ENCODE measurements around the gene OLFML1.

Gene OLFML1

GRCh38 chr11:7485186-7486097 lies at the start of gene OLFML1:
TSS of gene OLFML1 (plus strand) at chr11:7485506. CDS start at chr11:7485876, 370 bp downstream.
- TF ChIP-seq PATZ1 (CRISPR knock-in tag; IDR thresholded peaks at IDR 0.05; ENCODE audit: borderline replicate concordance) (no peak), CSRNP3 (CRISPR knock-in tag; IDR thresholded peaks at IDR 0.05) (no peak), TOX (CRISPR knock-in tag; IDR thresholded peaks at IDR 0.05; ENCODE audit: borderline replicate concordance) (no peak), ZNF8 (CRISPR knock-in tag; IDR thresholded peaks at IDR 0.05) (no peak), BACH2 (CRISPR knock-in tag; IDR thresholded peaks at IDR 0.05; ENCODE audit: borderline replicate concordance) (no peak), PPARA (CRISPR knock-in tag; IDR thresholded peaks at IDR 0.05; ENCODE audit: borderline replicate concordance) (no peak), OSR1 (CRISPR knock-in tag; IDR thresholded peaks at IDR 0.05) (no peak), ZNF70 (CRISPR knock-in tag; IDR thresholded peaks at IDR 0.05) (no peak), ARNTL (CRISPR knock-in tag; IDR thresholded peaks at IDR 0.05; ENCODE audit: borderline replicate concordance, low read depth) (no peak), SNAI2 (CRISPR knock-in tag; IDR thresholded peaks at IDR 0.05) (no peak), POU6F1 (CRISPR knock-in tag; IDR thresholded peaks at IDR 0.05; ENCODE audit: borderline replicate concordance, low read depth) (no peak), TSHZ2 (CRISPR knock-in tag; IDR thresholded peaks at IDR 0.05) (no peak), ESRRG (CRISPR knock-in tag; IDR thresholded peaks at IDR 0.05) (no peak), CSDC2 (CRISPR knock-in tag; IDR thresholded peaks at IDR 0.05) (no peak)
- no peak for ATAC-seq

- no peak for ATAC-seq
- TF ChIP-seq ESRRG (CRISPR knock-in tag; IDR thresholded peaks at IDR 0.05) = no peak
- TF ChIP-seq CREB5 (CRISPR knock-in tag; IDR thresholded peaks at IDR 0.05; ENCODE audit: low read depth) = no peak
- TF ChIP-seq TOX (CRISPR knock-in tag; IDR thresholded peaks at IDR 0.05; ENCODE audit: borderline replicate concordance) = no peak
- no peak for TF ChIP-seq TSHZ2 (CRISPR knock-in tag; IDR thresholded peaks at IDR 0.05)
- TF ChIP-seq CSRNP3 (CRISPR knock-in tag; IDR thresholded peaks at IDR 0.05) = no peak
- TF ChIP-seq ZFP3 (CRISPR knock-in tag; IDR thresholded peaks at IDR 0.05) = no peak
- TF ChIP-seq PATZ1 (CRISPR knock-in tag; IDR thresholded peaks at IDR 0.05; ENCODE audit: borderline replicate concordance) = no peak
- TF ChIP-seq ZFP30 (CRISPR knock-in tag; IDR thresholded peaks at IDR 0.05) = no peak
- TF ChIP-seq GLIS3 (CRISPR knock-in tag; IDR thresholded peaks at IDR 0.05) = no peak
- TF ChIP-seq RARB (CRISPR knock-in tag; IDR thresholded peaks at IDR 0.05) = no peak
- no peak for TF ChIP-seq ZNF565 (CRISPR knock-in tag; conservative IDR thresholded peaks at IDR 0.05; ENCODE audit: low read depth)
- TF ChIP-seq POU6F1 (CRISPR knock-in tag; IDR thresholded peaks at IDR 0.05; ENCODE audit: borderline replicate concordance, low read depth) = no peak
Observed at GRCh38 chr11:7436146-7436545, 49.2 kb upstream of the OLFML1 start.

Data from SK-N-SH treated with all-trans-retinoic acid at 6 μM for 48 hours (cell line).